Measurements from ENCODE around the gene ADGRG2. TPM values are rescaled to one million over a fixed set of nuclear protein-coding genes. Genes with fewer than 3 reads are reported as not detected.
A peak's percentile ranks its signal among the peaks of the same experiment; 100 is the strongest.

Gene ADGRG2
- total RNA-seq, 1 donor from 2014 or later = 1.8 TPM

DNA sequence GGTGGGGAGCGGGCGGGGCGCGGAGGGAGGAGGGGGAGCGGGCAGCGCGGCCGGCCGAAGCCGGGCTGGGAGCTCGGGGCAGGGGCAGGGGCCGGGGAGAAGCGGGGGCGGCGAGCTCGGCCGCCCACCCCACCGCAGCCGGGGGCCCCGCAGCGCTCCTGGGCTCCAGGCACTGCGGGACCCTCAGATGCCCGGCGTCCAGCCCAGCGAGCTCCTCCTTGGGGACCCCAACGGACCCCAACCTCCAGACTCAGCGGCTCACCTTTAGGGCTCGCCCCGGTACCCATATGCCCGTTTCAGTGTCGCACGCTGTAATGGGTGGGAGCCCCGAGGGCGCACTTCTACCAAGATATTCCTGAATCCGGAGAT, 357 bp upstream of the ADGRG2 start:
- Histone ChIP-seq H3K27me3 (no peaks in the 10 kb centered on the region), H3K27ac (no peak overlapping the region), H3K4me3 (no peak overlapping the region), H3K36me3 (no peaks in the 10 kb centered on the region), H3K9me3 (no peaks in the 10 kb centered on the region), H3K4me1 (no peaks in the 10 kb centered on the region)
- intact Hi-C loops (cut with DNase I) = no loop called here
- TF ChIP-seq, protein P1, sequence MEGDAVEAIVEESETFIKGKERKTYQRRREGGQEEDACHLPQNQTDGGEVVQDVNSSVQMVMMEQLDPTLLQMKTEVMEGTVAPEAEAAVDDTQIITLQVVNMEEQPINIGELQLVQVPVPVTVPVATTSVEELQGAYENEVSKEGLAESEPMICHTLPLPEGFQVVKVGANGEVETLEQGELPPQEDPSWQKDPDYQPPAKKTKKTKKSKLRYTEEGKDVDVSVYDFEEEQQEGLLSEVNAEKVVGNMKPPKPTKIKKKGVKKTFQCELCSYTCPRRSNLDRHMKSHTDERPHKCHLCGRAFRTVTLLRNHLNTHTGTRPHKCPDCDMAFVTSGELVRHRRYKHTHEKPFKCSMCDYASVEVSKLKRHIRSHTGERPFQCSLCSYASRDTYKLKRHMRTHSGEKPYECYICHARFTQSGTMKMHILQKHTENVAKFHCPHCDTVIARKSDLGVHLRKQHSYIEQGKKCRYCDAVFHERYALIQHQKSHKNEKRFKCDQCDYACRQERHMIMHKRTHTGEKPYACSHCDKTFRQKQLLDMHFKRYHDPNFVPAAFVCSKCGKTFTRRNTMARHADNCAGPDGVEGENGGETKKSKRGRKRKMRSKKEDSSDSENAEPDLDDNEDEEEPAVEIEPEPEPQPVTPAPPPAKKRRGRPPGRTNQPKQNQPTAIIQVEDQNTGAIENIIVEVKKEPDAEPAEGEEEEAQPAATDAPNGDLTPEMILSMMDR (IDR thresholded peaks at IDR 0.05) = no peak
- DNase-seq = no peak
- ATAC-seq = no peak

- intact Hi-C loops (cut with DNase I) = no loop called here
- H3K27ac ChIP-seq = no peak overlapping the region
- no peak for ATAC-seq
These were observed 802 bp downstream of the ADGRG2 start for GRCh38 chrX:19121466-19121865.

DNA sequence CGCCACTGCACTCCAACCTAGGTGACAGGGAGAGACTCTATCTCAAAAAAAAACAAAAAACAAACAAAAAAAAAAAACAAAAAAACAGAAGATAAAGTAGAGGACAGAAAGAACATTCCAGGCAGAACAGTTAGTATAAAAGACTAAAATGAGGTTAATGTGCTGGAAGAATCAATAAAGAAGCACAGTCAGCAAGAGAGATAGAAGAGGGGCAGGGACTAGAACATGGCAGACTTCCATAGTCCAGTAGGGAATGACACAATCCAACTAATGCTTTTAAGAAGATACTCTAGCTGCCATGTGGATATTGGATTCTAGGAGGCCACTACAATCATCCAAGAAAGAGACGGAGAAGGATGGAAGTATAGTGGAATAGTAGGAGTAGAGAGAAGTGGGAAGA, 11.6 kb downstream of the ADGRG2 start:
- TF ChIP-seq, protein P1 (IDR thresholded peaks at IDR 0.05) = no peak
- Histone ChIP-seq H3K27ac (no peak overlapping the region), H3K9me3 (no peaks in the 10 kb centered on the region), H3K4me3 (no peak overlapping the region), H3K36me3 (no peaks in the 10 kb centered on the region), H3K27me3 (no peaks in the 10 kb centered on the region), H3K4me1 (no peaks in the 10 kb centered on the region)
- intact Hi-C loops (cut with DNase I) = no loop called here
- DNase-seq (no peak), ATAC-seq (no peak)

More at GRCh38 chrX:19121466-19121865, 802 bp downstream of the ADGRG2 start:
- no peaks in the 10 kb centered on the region for H3K27me3 ChIP-seq
- H3K4me3 ChIP-seq = peak overlapping the region; percentile 43
- H3K4me1 ChIP-seq = no peaks in the 10 kb centered on the region
- no peak for DNase-seq
- no peaks in the 10 kb centered on the region for H3K36me3 ChIP-seq
- TF ChIP-seq, protein P1 (IDR thresholded peaks at IDR 0.05) = no peak
- H3K9me3 ChIP-seq = no peaks in the 10 kb centered on the region

GRCh38 chrX:19107035-19107434, 15.2 kb downstream of the ADGRG2 start:
- Histone ChIP-seq H3K27me3 (no peaks in the 10 kb centered on the region), H3K9me3 (no peaks in the 10 kb centered on the region), H3K4me3 (no peak overlapping the region), H3K4me1 (no peaks in the 10 kb centered on the region), H3K36me3 (no peaks in the 10 kb centered on the region), H3K27ac (no peak overlapping the region)
- intact Hi-C loops (cut with DNase I) = no loop called here
- no peak for ATAC-seq
- TF ChIP-seq, protein P1 (IDR thresholded peaks at IDR 0.05) = no peak
- no peak for DNase-seq

DNA sequence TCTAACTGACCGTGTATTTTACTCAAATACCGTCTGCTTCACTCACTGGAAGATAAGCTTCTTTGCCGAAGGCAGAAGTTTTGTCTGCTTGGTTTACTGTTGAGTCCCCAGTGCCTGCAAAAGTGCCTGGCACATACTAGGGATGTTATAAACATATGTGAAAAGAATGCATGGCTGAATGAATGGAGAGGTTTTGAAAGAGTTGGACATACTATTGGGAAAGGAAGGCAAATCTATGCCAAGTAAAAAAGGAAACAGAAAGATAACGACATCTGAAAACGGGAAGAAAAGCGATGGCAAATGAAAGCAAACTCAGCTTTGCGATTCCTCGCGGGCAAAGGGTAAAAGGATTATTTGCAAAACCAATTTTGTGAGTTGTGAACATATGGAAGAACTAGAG, 21.7 kb downstream of the ADGRG2 start:
- Histone ChIP-seq H3K36me3 (no peaks in the 10 kb centered on the region), H3K27me3 (no peaks in the 10 kb centered on the region), H3K4me3 (no peak overlapping the region), H3K27ac (no peak overlapping the region), H3K4me1 (no peaks in the 10 kb centered on the region), H3K9me3 (no peaks in the 10 kb centered on the region)
- DNase-seq (no peak), ATAC-seq (no peak)
- intact Hi-C loops (cut with DNase I) = no loop called here
- TF ChIP-seq, protein P1 (IDR thresholded peaks at IDR 0.05) = no peak

Data from upper lobe of right lung (tissue), 1 donor.